22Rv1 (cell line): ENCODE data around the gene EVL.
"Not testable (repeated sequence)": the region's sequence is repeated elsewhere in the genome, so short reads cannot be mapped to it uniquely, and the experiment has no call there.

ENCODE experiments used
- H3K27ac ChIP-seq: fragments of 450-650 bp; 2 replicates; pipeline ENCODE4 v1.5.1; 2017
- CTCF ChIP-seq: fragments of 450-650 bp; IDR thresholded peaks from 2 replicates; pipeline ENCODE4 v1.5.1; 2017; ENCODE audit warnings: mild to moderate bottlenecking
- ZFX ChIP-seq: fragments of 450-650 bp; IDR thresholded peaks from 2 replicates; pipeline ENCODE4 v1.6.1; 2017; ENCODE audit warnings: antibody characterized with exemption, borderline replicate concordance

EVL gene

DNA sequence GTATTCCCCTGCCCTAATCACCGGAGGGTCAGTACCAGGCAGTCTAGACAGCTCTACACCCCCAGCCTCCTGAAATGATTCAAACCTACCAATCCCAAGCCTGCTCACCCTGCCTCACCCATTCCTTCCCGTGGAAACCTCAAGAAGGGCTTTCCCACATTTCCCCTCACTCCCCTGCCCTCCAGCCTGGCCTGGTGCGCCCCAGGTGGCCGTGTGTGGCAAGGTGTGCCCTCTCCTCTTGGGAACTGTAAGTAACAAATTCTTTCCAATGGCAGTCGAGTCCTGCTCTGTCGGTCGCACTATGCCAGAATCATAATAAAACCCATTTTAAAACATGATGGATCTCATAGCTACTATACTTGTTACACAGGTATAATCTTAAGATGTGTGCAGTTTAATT is 108.1 kb downstream of the EVL start:
- no peak overlapping the region for H3K27ac ChIP-seq
- no peak for TF ChIP-seq ZFX
- TF ChIP-seq CTCF, result no peak

DNA sequence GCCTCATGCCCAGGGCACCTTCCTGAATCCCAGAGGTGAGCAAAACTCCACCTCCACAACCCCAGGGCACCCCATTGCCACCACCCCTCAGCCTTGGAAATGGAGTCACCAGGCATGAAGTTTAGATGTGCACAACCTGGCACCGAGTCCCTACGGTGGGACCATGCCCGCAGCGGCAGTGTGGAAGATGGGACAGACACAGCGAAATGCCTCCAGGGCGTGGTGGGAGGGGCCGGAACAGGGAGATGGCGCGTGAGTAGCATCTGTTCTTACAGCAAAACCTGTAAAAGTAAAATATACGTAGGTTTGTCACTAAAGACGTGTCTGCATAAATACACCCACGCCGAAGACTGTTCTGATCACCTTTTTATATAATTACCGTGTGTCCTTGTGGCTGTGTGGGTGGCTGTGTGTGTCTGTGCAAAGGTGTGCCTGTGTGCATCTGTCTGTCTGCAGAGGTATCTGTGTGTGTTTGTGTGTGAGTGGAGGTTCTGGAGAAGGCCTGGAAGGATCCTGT is 111.6 kb downstream of the EVL start:
- TF ChIP-seq ZFX, result no peak
- no peak for TF ChIP-seq CTCF
- no peak overlapping the region for H3K27ac ChIP-seq

GRCh38 chr14:100178691-100179090 is 113.5 kb downstream of the EVL start:
- H3K27ac ChIP-seq, result no peak overlapping the region
- TF ChIP-seq ZFX, result no peak
- no peak for TF ChIP-seq CTCF

- H3K27ac ChIP-seq, result not testable (repeated sequence)
These were observed 115.4 kb downstream of the EVL start for GRCh38 chr14:100180671-100181070.

DNA sequence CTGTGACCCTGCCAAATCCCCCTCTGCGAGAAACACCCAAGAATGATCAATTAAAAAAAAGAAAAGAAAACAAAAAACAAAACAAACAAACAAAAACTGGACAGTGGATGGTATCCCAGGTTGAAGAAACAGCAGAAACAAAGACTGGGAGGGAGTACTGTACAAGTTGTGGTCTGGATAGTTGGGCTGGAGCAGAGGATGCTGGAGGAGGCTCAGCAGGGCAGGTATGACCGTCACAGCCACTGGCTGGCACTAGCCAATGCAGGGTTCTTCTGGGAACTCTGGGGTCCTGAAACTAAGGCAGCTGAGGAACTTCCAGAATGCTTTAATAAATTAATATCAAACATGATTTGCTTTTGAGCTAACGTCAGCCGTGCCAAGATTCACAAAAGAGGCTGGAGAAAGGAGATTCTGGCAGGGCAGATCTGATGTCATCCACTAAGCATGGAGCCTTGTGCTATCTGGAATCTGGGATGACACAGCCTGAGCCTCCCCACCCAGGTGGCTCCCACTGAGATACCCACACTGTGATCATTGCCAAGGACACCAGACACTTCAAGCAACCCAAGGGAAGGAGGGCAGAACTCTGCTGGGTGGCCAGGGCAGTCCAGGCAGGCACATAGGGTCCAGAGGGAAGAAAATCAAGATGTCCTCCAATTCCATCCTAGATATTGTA is 116.8 kb downstream of the EVL start:
- H3K27ac ChIP-seq, result not testable (repeated sequence)

DNA sequence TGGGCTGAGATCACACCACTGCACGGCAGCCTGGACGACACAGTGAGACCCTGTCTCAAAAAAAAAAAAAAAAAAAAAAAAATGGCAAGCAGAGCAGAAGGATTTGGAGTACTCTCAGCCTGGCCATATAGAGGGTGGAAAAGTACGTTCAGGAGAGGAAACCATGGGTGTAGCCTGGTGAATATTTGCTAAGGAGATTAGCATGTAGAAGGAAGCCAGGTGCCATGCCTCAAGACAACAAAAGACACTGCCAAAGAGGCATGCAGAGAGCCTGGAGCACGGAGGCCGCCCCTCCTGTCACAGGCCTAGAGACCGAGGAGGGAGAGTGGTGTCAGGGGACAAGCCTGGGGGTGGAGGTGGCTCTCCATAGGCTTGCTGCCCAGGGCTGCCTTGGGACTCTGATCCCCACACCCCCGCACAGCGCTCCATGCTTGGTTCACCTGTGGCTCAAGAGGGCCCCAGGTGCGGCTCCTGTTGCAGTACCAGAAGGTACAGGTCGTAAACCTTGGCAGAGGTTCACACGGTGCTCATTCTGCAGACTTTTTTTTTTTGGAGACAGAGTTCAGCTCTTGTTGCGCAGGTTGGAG is 122.1 kb downstream of the EVL start:
- no peak for TF ChIP-seq CTCF
- no peak for TF ChIP-seq ZFX
- no peak overlapping the region for H3K27ac ChIP-seq

- no peak overlapping the region for H3K27ac ChIP-seq
- TF ChIP-seq ZFX (no peak), CTCF (no peak)
These were observed 123.3 kb downstream of the EVL start for GRCh38 chr14:100188392-100189030.

- TF ChIP-seq CTCF, result no peak
- TF ChIP-seq ZFX, result no peak
These were observed 124.9 kb downstream of the EVL start for GRCh38 chr14:100190126-100190525.

More at GRCh38 chr14:100190126-100190525, 124.9 kb downstream of the EVL start:
- H3K27ac ChIP-seq, result no peak overlapping the region
